ACC112 (cell line): ENCODE data around the gene PMEL.
A peak's percentile ranks its signal among the peaks of the same experiment; 100 is the strongest.

Experiments
- H2AFZ ChIP-seq: fragments of 200-600 bp; sonication (generic); one replicate; pipeline ENCODE4 v1.6.0; 2017; ENCODE audit warnings: antibody characterized with exemption, low read length; ENCODE audit not compliant: unreplicated experiment
- H3K27ac ChIP-seq: fragments of 200-600 bp; sonication (generic); 2 replicates; pipeline ENCODE4 v1.5.1; 2014; ENCODE audit warnings: low read depth, mild to moderate bottlenecking, antibody characterized with exemption, low read length, moderate library complexity
- H3K27me3 ChIP-seq: fragments of 200-600 bp; sonication (generic); 2 replicates; pipeline ENCODE4 v1.6.1; 2014; ENCODE audit warnings: mild to moderate bottlenecking, antibody characterized with exemption, low read length, moderate library complexity, mixed read lengths; ENCODE audit not compliant: insufficient read depth
- H3K36me3 ChIP-seq: fragments of 200-600 bp; sonication (generic); 2 replicates; pipeline ENCODE4 v1.6.1; 2016; ENCODE audit warnings: mild to moderate bottlenecking, antibody characterized with exemption, low read length, moderate library complexity, mixed read lengths; ENCODE audit not compliant: insufficient read depth
- H3K4me1 ChIP-seq: fragments of 200-600 bp; sonication (generic); one replicate; pipeline ENCODE4 v1.6.1; 2016; ENCODE audit warnings: low read length, mixed read lengths; ENCODE audit not compliant: insufficient read depth, unreplicated experiment, control insufficient read depth
- H3K4me3 ChIP-seq: fragments of 200-600 bp; sonication (generic); 2 replicates; pipeline ENCODE4 v1.5.1; 2014; ENCODE audit warnings: mild to moderate bottlenecking, low read depth, low read length
- H3K79me2 ChIP-seq: fragments of 200-600 bp; sonication (generic); one replicate; pipeline ENCODE4 v1.6.0; 2016; ENCODE audit warnings: low read length; ENCODE audit not compliant: control insufficient read depth, unreplicated experiment, insufficient read depth

The PMEL gene

DNA sequence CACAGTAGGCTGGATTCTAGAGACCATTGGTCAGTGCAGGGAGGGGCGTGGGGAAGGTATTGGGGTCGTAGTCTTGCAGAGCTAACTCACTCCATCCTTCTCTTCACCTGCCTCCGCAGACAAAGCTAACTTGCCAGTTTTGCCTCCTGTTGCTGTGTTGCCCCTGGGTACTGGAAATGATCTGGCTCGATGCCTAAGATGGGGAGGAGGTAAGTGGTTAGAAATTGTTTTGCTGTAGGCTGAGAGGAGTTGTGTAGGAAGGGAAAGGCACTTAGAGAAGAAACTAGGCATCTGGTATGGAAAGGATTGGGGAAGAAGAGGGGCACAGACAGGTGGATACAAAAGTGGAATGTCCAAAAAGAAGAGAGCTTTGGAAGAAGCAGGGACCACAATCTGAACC, 23.8 kb downstream of the PMEL start:
- H3K4me1 ChIP-seq: peaks cover 15% of the 10 kb centered on the region
- no peaks in the 10 kb centered on the region for H3K27me3 ChIP-seq
- H3K79me2 ChIP-seq: no peaks in the 10 kb centered on the region
- no peak overlapping the region for H3K4me3 ChIP-seq
- H3K27ac ChIP-seq: no peak overlapping the region
- H3K36me3 ChIP-seq: peaks cover 20% of the 10 kb centered on the region
- no peak overlapping the region for H2AFZ ChIP-seq

DNA sequence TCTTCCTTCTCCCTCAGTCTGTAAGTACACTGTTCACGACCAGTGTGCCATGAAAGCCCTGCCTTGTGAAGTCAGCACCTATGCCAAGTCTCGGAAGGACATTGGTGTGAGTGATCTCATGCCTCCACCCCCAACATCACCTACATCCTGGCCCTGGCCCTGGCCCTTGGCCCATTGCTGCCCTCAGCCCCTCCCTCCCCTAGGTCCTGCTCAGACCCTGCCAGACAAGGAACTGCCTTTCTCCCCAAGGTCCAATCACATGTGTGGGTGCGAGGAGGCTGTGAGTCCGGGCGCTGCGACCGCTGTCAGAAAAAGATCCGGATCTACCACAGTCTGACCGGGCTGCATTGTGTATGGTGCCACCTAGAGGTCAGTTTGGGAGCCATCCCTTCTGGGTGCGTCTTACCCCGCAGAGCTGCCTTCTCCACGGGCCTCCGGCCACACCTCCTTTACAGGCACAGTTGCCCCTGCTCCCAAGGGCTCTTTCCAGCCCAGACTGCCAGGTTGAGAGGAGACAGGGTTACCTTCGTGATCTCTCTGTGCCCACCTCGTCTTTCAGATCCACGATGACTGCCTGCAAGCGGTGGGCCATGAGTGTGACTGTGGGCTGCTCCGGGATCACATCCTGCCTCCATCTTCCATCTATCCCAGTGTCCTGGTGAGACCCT, 25.6 kb downstream of the PMEL start:
- no peaks in the 10 kb centered on the region for H3K79me2 ChIP-seq
- peaks cover 20% of the 10 kb centered on the region; the same call in 1 of the 2 replicates for H3K36me3 ChIP-seq
- no peaks in the 10 kb centered on the region for H3K27me3 ChIP-seq
- H3K4me3 ChIP-seq: no peak overlapping the region
- no peak overlapping the region for H2AFZ ChIP-seq
- peak overlapping the region; percentile 0; the same call in 1 of the 2 replicates for H3K27ac ChIP-seq
- H3K4me1 ChIP-seq: peaks cover 15% of the 10 kb centered on the region

DNA sequence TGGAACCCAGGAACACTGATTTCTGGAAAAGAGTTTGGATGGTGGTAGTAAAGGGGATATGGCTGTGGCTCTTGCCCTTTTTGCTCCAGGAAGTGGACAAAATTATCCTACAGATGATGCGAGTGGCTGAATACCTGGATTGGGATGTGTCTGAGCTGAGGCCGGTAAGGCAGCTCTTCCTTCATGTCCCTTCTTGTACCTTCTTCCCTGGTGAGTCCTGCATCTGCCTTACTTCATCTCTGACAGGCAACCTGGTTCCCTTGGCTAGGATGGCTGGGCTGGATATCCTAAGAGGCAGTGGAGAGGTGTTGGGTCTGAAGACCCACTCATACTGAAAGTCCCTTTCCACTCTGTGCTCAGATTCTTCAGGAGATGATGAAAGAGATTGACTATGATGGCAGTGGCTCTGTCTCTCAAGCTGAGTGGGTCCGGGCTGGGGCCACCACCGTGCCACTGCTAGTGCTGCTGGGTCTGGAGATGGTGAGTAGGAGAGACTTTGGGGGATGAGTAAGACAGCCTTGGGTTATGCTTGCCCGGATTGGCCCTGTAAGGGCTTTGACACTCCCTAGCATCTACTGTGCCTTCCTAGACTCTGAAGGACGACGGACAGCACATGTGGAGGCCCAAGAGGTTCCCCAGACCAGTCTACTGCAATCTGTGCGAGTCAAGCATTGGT, 26.9 kb downstream of the PMEL start:
- Histone ChIP-seq H3K4me1 (peaks cover 27% of the 10 kb centered on the region), H3K27me3 (no peaks in the 10 kb centered on the region), H3K4me3 (no peak overlapping the region), H3K27ac (peak overlapping the region; percentile 4; the same call in 1 of the 2 replicates), H3K79me2 (peaks cover 3% of the 10 kb centered on the region), H3K36me3 (peaks cover 20% of the 10 kb centered on the region; the same call in 1 of the 2 replicates), H2AFZ (no peak overlapping the region)

DNA sequence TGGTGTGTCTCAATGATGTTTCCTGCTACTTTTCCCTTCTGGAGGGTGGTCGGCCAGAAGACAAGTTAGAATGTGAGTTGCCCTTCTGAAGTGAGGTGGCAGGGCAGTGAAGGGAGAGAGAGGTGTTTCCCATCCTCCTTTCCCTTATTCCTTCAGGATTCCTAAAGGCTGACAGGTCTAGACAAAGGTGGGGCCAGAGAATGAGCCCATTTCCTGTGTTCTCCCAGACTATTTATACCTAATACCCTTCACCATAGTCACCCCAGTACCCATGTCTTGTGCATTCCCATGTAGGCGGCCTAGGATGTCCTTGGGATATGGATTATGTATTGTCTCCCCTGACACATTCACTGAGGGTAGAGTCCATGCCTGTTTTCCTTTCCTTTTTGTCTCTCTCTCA, 27.9 kb downstream of the PMEL start:
- peak overlapping the region; percentile 36; the same call in 1 of the 2 replicates for H3K27ac ChIP-seq
- H2AFZ ChIP-seq: no peak overlapping the region
- H3K36me3 ChIP-seq: peaks cover 23% of the 10 kb centered on the region; the same call in 1 of the 2 replicates
- H3K27me3 ChIP-seq: no peaks in the 10 kb centered on the region
- peaks cover 36% of the 10 kb centered on the region for H3K4me1 ChIP-seq
- no peak overlapping the region for H3K4me3 ChIP-seq
- H3K79me2 ChIP-seq: peaks cover 12% of the 10 kb centered on the region

DNA sequence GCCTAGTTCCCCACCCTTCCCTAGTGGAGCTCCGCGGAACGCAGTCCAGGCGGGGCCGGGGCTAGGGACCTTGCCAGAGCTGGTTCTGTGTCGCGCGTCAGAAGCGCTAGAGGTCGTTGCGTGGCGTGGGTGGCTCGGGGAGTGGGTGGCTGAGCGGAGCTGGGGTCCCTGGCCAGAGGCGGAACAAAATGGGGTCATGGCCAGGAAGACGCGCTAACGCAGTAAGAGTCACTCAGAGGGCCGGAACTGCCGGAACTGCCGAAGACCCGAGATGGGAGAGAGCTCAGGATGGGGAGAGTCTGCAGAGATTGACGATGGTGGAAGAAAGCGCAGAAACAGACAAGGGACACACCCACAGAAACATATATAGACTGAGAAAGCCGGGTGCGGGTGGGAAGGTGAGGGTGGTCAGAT, 30.1 kb downstream of the PMEL start:
- H3K79me2 ChIP-seq: peaks cover 21% of the 10 kb centered on the region
- no peaks in the 10 kb centered on the region for H3K27me3 ChIP-seq
- H3K4me3 ChIP-seq: no peak overlapping the region
- peaks cover 10% of the 10 kb centered on the region; the same call in 1 of the 2 replicates for H3K36me3 ChIP-seq
- peaks cover 46% of the 10 kb centered on the region for H3K4me1 ChIP-seq
- no peak overlapping the region for H3K27ac ChIP-seq
- no peak overlapping the region for H2AFZ ChIP-seq

DNA sequence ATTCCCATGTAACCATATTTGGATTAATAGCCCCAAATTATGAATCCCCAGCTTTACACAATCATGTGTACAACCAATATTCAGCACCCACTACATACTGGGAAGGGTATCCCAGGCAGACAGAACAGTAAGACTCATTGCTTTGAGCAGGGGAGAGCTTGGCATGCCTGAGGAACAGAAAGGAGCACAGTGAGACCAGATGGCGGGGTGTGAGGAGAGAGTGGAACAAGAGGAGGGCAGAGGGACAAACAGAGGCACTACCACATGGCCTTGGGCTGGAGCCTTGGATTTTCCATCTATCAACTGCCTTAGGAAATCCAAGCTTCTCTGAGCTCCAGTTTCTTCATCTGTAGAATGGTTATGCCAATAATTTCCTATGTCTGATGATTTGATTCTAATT, 31.1 kb downstream of the PMEL start:
- H2AFZ ChIP-seq: no peak overlapping the region
- 0 out of 2 replicates have a peak overlapping the region, but pooled peaks have one; percentile 5 for H3K27ac ChIP-seq
- peaks cover 21% of the 10 kb centered on the region for H3K79me2 ChIP-seq
- peaks cover 7% of the 10 kb centered on the region; the same call in 1 of the 2 replicates for H3K36me3 ChIP-seq
- H3K4me1 ChIP-seq: peaks cover 50% of the 10 kb centered on the region
- no peak overlapping the region for H3K4me3 ChIP-seq
- H3K27me3 ChIP-seq: no peaks in the 10 kb centered on the region

DNA sequence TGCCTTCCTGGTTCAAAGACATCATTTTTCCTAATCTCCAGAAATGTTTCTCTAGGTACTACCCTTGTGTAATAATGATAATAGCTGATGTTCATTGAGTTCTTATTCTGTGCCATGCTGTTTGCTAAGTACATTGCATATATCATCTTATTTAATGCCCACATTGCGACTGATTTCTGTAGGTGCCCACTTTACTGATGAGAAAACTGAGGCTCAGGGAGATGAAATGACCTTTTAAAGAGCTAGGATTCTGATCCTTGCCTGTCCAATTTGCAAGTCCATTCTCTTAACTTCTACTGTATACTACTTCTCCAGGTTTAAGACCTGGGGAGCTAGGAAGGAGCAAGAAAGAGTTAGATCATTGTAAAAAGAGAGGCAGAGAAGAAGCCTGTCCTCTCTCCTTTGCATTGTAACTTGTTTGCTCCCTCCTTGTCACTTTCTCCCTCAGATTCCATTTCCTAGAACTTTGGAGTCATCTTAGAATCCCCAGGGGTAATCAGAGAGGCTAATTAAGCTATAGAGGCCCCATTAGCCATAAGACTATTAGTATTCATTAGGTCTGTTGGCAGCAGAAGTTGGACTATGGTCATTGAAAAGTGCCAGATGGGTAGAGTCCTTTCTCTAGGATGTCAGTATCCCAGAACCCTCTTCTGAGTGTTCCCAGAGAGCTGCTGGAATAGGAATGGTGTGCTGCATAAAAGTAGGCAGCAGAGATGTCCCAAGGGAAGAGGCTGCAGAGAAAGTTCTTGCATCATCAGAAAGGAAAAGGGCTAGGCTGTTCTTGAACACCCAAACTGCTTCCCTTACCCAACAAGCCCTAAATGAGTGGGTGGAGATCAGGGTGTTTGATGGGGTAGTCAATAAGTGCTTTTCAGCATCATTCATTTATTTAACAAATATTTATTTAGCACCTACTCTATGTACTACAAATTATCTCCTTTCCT, 31.8 kb downstream of the PMEL start:
- Histone ChIP-seq H3K27ac (peak overlapping the region; percentile 65), H3K27me3 (no peaks in the 10 kb centered on the region), H3K79me2 (peaks cover 24% of the 10 kb centered on the region), H2AFZ (no peak overlapping the region), H3K4me3 (peak overlapping the region; percentile 93), H3K36me3 (peaks cover 7% of the 10 kb centered on the region; the same call in 1 of the 2 replicates), H3K4me1 (peaks cover 54% of the 10 kb centered on the region)

DNA sequence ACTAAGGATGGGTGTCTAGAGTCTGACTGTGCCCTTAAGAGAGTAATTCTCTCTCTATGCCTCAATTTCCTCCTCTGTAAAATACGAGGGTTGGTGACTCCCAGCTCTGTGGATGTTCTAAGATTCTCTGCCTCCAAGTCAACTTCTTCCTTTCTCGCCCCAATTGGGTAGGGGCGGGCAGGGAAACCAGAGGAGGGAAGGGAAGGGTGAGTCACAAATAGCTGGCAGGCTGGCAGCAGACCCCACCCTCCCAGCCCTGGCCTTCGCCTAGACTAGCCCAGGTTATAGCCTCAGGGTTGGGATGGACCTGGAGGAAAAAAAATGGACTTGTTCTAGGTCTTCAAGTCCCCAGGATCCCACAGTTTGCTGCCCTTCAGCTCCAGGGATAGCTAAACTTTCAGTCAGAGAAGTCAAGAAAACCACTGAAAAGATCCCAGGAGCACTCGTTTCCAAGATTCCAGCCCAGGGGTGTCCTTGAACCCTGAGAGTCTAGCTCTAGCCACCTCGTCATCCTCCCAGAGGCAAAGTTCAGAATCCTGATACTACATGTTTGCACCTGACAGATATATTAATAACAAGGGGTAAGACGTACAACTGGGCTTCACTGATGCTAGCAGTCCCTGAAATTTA, 32.6 kb downstream of the PMEL start:
- Histone ChIP-seq H3K27me3 (no peaks in the 10 kb centered on the region), H3K4me1 (peaks cover 59% of the 10 kb centered on the region), H3K79me2 (peaks cover 26% of the 10 kb centered on the region), H3K36me3 (peaks cover 7% of the 10 kb centered on the region; the same call in 1 of the 2 replicates), H3K4me3 (peak overlapping the region; percentile 93), H3K27ac (peak overlapping the region; percentile 65), H2AFZ (peak overlapping the region; percentile 1)

DNA sequence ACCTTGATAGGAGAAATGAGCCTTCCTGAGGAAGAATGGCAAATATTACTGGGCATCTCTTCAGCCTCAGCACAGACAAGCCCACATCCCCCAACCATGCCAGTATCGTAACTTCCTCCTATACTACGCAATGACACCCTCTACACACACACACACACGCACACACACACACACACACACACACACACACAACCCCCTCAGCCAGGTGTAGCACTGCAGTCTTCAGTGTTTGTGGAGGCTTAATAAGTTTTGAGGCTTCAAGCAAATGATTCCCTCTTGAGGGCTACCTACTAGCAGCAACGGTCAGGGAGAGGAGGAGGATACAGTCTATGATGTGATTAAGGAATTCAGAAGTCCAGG, 33.3 kb downstream of the PMEL start:
- Histone ChIP-seq H3K4me1 (peaks cover 53% of the 10 kb centered on the region), H3K27me3 (no peaks in the 10 kb centered on the region), H2AFZ (peak overlapping the region; percentile 28), H3K36me3 (peaks cover 7% of the 10 kb centered on the region; the same call in 1 of the 2 replicates), H3K27ac (peak overlapping the region; percentile 65), H3K79me2 (peaks cover 26% of the 10 kb centered on the region), H3K4me3 (peak overlapping the region; percentile 93)
